Endothelial cell of umbilical vein (primary cell): ENCODE results near the gene LTN1. TPM values are rescaled to one million over a fixed set of nuclear protein-coding genes. Genes with fewer than 3 reads are reported as not detected.

Source experiments
- BruUV-seq: library from RNA; stranded (reverse); fragments of 400-500 nt; replicated peaks from 2 replicates; lab custom pipeline; 2021; lab: Mats Ljungman, UMichigan
- CTCF ChIA-PET: fragments of 300-600, 350-600 bp; sonication (Branson Sonifier 250); formaldehyde crosslinking; loops from one replicate; lab custom pipeline; 2021; ENCODE audit warnings: antibody characterized with exemption, inconsistent platforms; lab: Charles Lee
- POLR2A ChIA-PET: fragments of 300-600, 350-600 bp; sonication (Branson Sonifier 250); formaldehyde crosslinking; loops from one replicate; lab custom pipeline; 2021; ENCODE audit warnings: antibody characterized with exemption, inconsistent platforms; lab: Charles Lee
- DNase-seq: peaks from one replicate; pipeline ENCODE4 v3.0.0-alpha.2; 2011; ENCODE audit warnings: low read depth, low spot score
- FAIRE-seq: peaks from 2 replicates; lab custom pipeline; 2011; peaks lifted over from hg19 to GRCh38; lab: Jason Lieb, UNC
- H2AFZ ChIP-seq: 2 replicates; pipeline ENCODE4 v1.6.0; 2012; ENCODE audit warnings: low read depth, low read length, control low read depth, inconsistent platforms
- H3K27ac ChIP-seq: 2 replicates; pipeline ENCODE4 v1.5.1; 2011; ENCODE audit warnings: low read depth, mild to moderate bottlenecking, control low read depth, low read length, moderate library complexity; ENCODE audit not compliant: insufficient read depth
- H3K27me3 ChIP-seq, 2 experiments: 2 replicates each; pipeline versions ENCODE4 v1.6.0 to v1.6.1; 2011; ENCODE audit warnings: low read length in 2 of 2, mixed read lengths in 1 of 2; ENCODE audit not compliant: control insufficient read depth in 2 of 2, insufficient read depth in 2 of 2
- H3K36me3 ChIP-seq, 2 experiments: 2 replicates in 1 of 2; 3 replicates in 1 of 2; pipeline ENCODE4 v1.5.1; 2011; ENCODE audit warnings: low read length in 2 of 2, mild to moderate bottlenecking in 1 of 2, moderate library complexity in 1 of 2; ENCODE audit not compliant: control insufficient read depth in 2 of 2, insufficient read depth in 2 of 2; ENCODE audit errors: extremely low read depth in 1 of 2
- H3K4me1 ChIP-seq: 3 replicates; pipeline ENCODE4 v1.5.1; 2011; ENCODE audit warnings: mild to moderate bottlenecking, low read length; ENCODE audit not compliant: control insufficient read depth, insufficient read depth; ENCODE audit errors: extremely low read depth
- H3K4me2 ChIP-seq: 2 replicates; pipeline ENCODE4 v1.6.1; 2011; ENCODE audit warnings: low read length, control low read depth, mixed read lengths; ENCODE audit not compliant: insufficient read depth
- H3K4me3 ChIP-seq, 3 experiments: fragments of 200-600 bp in 1 of 3; sonication (generic), shearing (Covaris generic) in 1 of 3; replicated peaks in 1 of 3; 2 replicates each; pipeline ENCODE4 v1.5.1; 2011 to 2016; ENCODE audit warnings: control low read depth in 3 of 3, low read length in 3 of 3, mild to moderate bottlenecking in 2 of 3, inconsistent platforms in 1 of 3, low read depth in 1 of 3, moderate library complexity in 1 of 3; ENCODE audit not compliant: insufficient read depth in 1 of 3
- H3K79me2 ChIP-seq: 2 replicates; pipeline ENCODE4 v1.6.0; 2012; ENCODE audit warnings: low read length, inconsistent platforms; ENCODE audit not compliant: control insufficient read depth, insufficient read depth
- H3K9ac ChIP-seq: replicated peaks from 2 replicates; pipeline ENCODE3; 2011; ENCODE audit warnings: low read length, control low read depth; ENCODE audit not compliant: insufficient read depth; ENCODE audit errors: extremely low read depth
- H3K9me1 ChIP-seq: replicated peaks from 3 replicates; pipeline ENCODE4 v1.6.0; 2011; ENCODE audit warnings: mild to moderate bottlenecking, low read length; ENCODE audit not compliant: control insufficient read depth, insufficient read depth; ENCODE audit errors: extremely low read depth
- H3K9me3 ChIP-seq: replicated peaks from 2 replicates; pipeline ENCODE4 v1.5.1; 2012; ENCODE audit warnings: low read length, inconsistent platforms; ENCODE audit not compliant: control insufficient read depth, insufficient read depth
- H4K20me1 ChIP-seq: replicated peaks from 2 replicates; pipeline ENCODE3; 2011; ENCODE audit warnings: mild to moderate bottlenecking, low read length; ENCODE audit not compliant: control insufficient read depth, insufficient read depth; ENCODE audit errors: extremely low read depth
- CTCF ChIP-seq, 2 donors: IDR thresholded peaks; 1 replicate in 1 of 2; 2 replicates in 1 of 2; pipeline ENCODE4 v1.5.1; 2011; ENCODE audit warnings: low read length in 2 of 2, mild to moderate bottlenecking in 2 of 2, moderate library complexity in 2 of 2, control low read depth in 1 of 2, inconsistent platforms in 1 of 2, low read depth in 1 of 2; ENCODE audit not compliant: insufficient read depth in 1 of 2; ENCODE audit errors: extremely low read depth in 1 of 2
- EZH2 ChIP-seq: IDR thresholded peaks from 2 replicates; pipeline ENCODE4 v1.6.1; 2012; ENCODE audit warnings: borderline replicate concordance, low read depth, mild to moderate bottlenecking, moderate library complexity, low read length, inconsistent platforms; ENCODE audit not compliant: severe bottlenecking
- FOS ChIP-seq: IDR thresholded peaks from 2 replicates; pipeline ENCODE4 v1.6.1; 2011; ENCODE audit warnings: mild to moderate bottlenecking, low read length, moderate library complexity, borderline replicate concordance; ENCODE audit not compliant: insufficient read depth
- GATA2 ChIP-seq: IDR thresholded peaks from 2 replicates; pipeline ENCODE4 v1.7.0; 2011; ENCODE audit warnings: low read depth, mild to moderate bottlenecking, moderate library complexity, mixed read lengths, low read length; ENCODE audit not compliant: insufficient read length, insufficient read depth
- JUN ChIP-seq: IDR thresholded peaks from 2 replicates; pipeline ENCODE4 v1.6.1; 2011; ENCODE audit warnings: borderline replicate concordance, low read depth; ENCODE audit not compliant: insufficient read length, insufficient read depth
- MYC ChIP-seq: IDR thresholded peaks from one replicate; pipeline ENCODE4 v1.6.1; 2011; ENCODE audit warnings: mild to moderate bottlenecking, low read depth, low read length
- POLR2A ChIP-seq: IDR thresholded peaks from 2 replicates; pipeline ENCODE4 v1.6.1; 2012; ENCODE audit warnings: low read depth, mild to moderate bottlenecking, control low read depth, low read length
- POLR2AphosphoS5 ChIP-seq: IDR thresholded peaks from 2 replicates; pipeline ENCODE4 v1.6.1; 2012; ENCODE audit warnings: low read depth, mild to moderate bottlenecking, control low read depth, low read length, moderate library complexity; ENCODE audit not compliant: insufficient read depth
- dilution Hi-C: fragments of 300-500 bp; cut with MboI; formaldehyde crosslinking; loops from one replicate; pipeline ENCODE4 v1.15.0; 2019; ENCODE audit warnings: low sequenced_read_pairs; ENCODE audit not compliant: extremely low pct_ligation_motif_present
- intact Hi-C: fragments of 100-400 bp; cut with micrococcal nuclease; formaldehyde crosslinking; loops from one replicate; pipeline ENCODE4 v1.10.0; 2022
- polyA plus RNA-seq, 4 experiments: library from polyadenylated mRNA; depleted of rRNA in 3 of 4; stranded (reverse) in 3 of 4; unstranded in 1 of 4; fragments of >200 nt; gene quantifications; 2 replicates each; pipeline versions ENCODE4 v1.2.1 to v1.2.3, GENCODE V29; 2011 to 2012; ENCODE audit warnings: missing spikeins in 1 of 4
- total RNA-seq: library from RNA; stranded (reverse); gene quantifications from 2 replicates; pipeline ENCODE4 v1.2.3, GENCODE V29; 2021
- TF ChIP-seq, protein P1 (sequence below): IDR thresholded peaks from 2 replicates; pipeline ENCODE4 v1.6.1; 2011; ENCODE audit not compliant: insufficient read depth, insufficient read length

Gene LTN1
- total and polyA plus RNA-seq, 2 donors (not counting 3 experiments of a cell fraction or from before 2014, with no cell fraction given) = 3.8 to 23.0 TPM

DNA sequence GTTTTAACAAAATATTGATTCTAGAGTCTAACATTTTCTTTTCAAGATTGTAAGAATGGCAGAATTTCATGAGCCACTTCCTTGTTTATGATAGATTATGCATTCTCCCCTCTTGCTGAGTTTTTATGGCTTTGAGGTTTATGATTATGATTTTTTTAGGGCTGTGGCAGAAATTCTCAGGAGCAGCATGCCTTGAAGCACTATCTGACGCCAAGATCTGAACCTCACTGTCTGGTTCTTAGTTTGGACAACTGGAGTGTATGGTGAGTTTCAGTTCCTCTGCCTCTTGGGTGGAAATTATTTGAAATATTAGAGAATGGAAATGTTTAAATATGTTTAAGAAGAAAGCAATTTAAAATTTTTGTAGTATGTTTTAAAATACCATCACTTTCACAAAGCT, 42.0 kb upstream of the LTN1 start:
- no peak for FAIRE-seq
- POLR2A ChIA-PET = no interaction called here
- intact Hi-C loops (no loop called here), dilution Hi-C loops (no loop called here)
- Histone ChIP-seq H3K4me2 (no peak overlapping the region), H3K4me1 (no peaks in the 10 kb centered on the region), H3K9me3 (no peaks in the 10 kb centered on the region), H4K20me1 (no peaks in the 10 kb centered on the region), H3K27ac (no peak overlapping the region), H3K4me3 (no peak overlapping the region), H2AFZ (no peak overlapping the region), H3K79me2 (peaks cover 8% of the 10 kb centered on the region), H3K27me3 (no peaks in the 10 kb centered on the region), H3K36me3 (peaks cover 22 to 31% of the 10 kb centered on the region in 2 experiments), H3K9me1 (no peaks in the 10 kb centered on the region), H3K9ac (no peak overlapping the region)
- no peak for DNase-seq
- TF ChIP-seq GATA2 (no peak), FOS (no peak), POLR2AphosphoS5 (no peak), POLR2A (no peak), EZH2 (no peak), JUN (no peak)
- CTCF ChIA-PET = no interaction called here
- no TSS peak for BruUV-seq

DNA sequence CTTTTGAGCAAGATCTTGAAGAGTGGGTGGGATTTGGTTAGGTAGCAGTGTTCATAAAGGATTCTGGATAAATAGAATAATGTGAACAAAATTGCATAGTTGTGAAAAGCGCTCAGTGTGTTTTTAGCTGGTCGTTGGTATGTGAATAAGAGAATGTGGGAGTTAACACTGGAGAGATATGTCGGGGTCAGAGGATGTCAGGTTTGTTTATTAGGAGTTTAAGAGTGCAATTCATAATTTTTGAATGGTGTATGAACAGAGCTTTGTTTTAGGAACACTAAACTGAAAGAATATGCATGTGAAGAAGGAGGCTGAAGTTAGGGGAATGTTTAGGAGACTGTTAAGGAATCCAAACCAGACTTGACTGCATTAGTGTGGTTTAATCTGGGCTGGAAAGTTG, 41.2 kb upstream of the LTN1 start:
- no peaks in the 10 kb centered on the region for H3K27me3 ChIP-seq
- no peak overlapping the region for H2AFZ ChIP-seq
- no peaks in the 10 kb centered on the region for H3K4me1 ChIP-seq
- no peak overlapping the region for H3K9ac ChIP-seq
- no peaks in the 10 kb centered on the region for H4K20me1 ChIP-seq
- no TSS peak for BruUV-seq
- no peak overlapping the region for H3K27ac ChIP-seq
- intact Hi-C loops (no loop called here), dilution Hi-C loops (no loop called here)
- H3K4me2 ChIP-seq = no peak overlapping the region
- POLR2A ChIA-PET = no interaction called here
- CTCF ChIA-PET = no interaction called here
- H3K36me3 ChIP-seq = peaks cover 20 to 28% of the 10 kb centered on the region in 2 experiments
- peaks cover 11% of the 10 kb centered on the region for H3K79me2 ChIP-seq
- no peak overlapping the region for H3K4me3 ChIP-seq
- no peaks in the 10 kb centered on the region for H3K9me3 ChIP-seq
- TF ChIP-seq, protein P1, sequence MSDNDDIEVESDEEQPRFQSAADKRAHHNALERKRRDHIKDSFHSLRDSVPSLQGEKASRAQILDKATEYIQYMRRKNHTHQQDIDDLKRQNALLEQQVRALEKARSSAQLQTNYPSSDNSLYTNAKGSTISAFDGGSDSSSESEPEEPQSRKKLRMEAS = no peak
- TF ChIP-seq FOS = no peak
- TF ChIP-seq MYC = no peak
- TF ChIP-seq CTCF (IDR thresholded peaks at IDR 0.05; ENCODE audit: extremely low read depth in 1 of 2, insufficient read depth in 1 of 2, low read depth in 1 of 2, low read length in 2 of 2) = no peak
- TF ChIP-seq GATA2 = no peak
- H3K9me1 ChIP-seq = no peaks in the 10 kb centered on the region
- FAIRE-seq (no peak), DNase-seq (no peak)
